A549 (cell line): Measurements from ENCODE around the gene ELL3. TPM values are rescaled to one million over a fixed set of nuclear protein-coding genes. Genes with fewer than 3 reads are reported as not detected.

ENCODE experiments used
- ATAC-seq, 2 experiments: fragments of 200-7000 bp in 1 of 2; fragments of >200 bp in 1 of 2; cut with Nextera tagmentation in 1 of 2; cut with Tn5 transposase in 1 of 2; 3 replicates each; pipeline versions ENCODE4 v1.8.0 to v1.9.1; 2018 to 2020; ENCODE audit warnings: mild to moderate bottlenecking in 1 of 2, moderate library complexity in 1 of 2
- CTCF ChIA-PET: fragments of 300-600 bp; sonication (Branson Sonifier 250); formaldehyde crosslinking; extraction: SDS; loops from one replicate; lab custom pipeline; 2021; ENCODE audit warnings: antibody characterized with exemption, inconsistent platforms; lab: Yijun Ruan, JAX
- POLR2A ChIA-PET: fragments of 350-600 bp; formaldehyde crosslinking; extraction: SDS; loops from one replicate; lab custom pipeline; 2021; ENCODE audit warnings: antibody characterized with exemption, inconsistent platforms; lab: Yijun Ruan, JAX
- DNase-seq, 2 experiments: peaks; one replicate each; pipeline versions ENCODE4 v3.0.0 to v3.0.0-alpha.2; 2011 to 2016; ENCODE audit warnings: low read depth in 1 of 2, low spot score in 1 of 2
- FAIRE-seq: peaks from 2 replicates; lab custom pipeline; 2011; peaks lifted over from hg19 to GRCh38; lab: Jason Lieb, UNC
- H3K27ac ChIP-seq, 2 experiments: fragments of >200 bp; sonication (Bioruptor Twin); formaldehyde crosslinking; 3 replicates each; pipeline ENCODE4 v1.5.1; 2016 to 2017
- H3K4me1 ChIP-seq: fragments of >200 bp; sonication (Bioruptor Twin); formaldehyde crosslinking; 3 replicates; pipeline ENCODE4 v1.6.1; 2016
- H3K4me2 ChIP-seq: fragments of >200 bp; sonication (Bioruptor Twin); formaldehyde crosslinking; 3 replicates; pipeline ENCODE4 v1.6.1; 2016
- H3K4me3 ChIP-seq: fragments of >200 bp; sonication (Bioruptor Twin); formaldehyde crosslinking; 3 replicates; pipeline ENCODE4 v1.5.1; 2016
- H3K9me3 ChIP-seq: fragments of >200 bp; sonication (Bioruptor Twin); formaldehyde crosslinking; 3 replicates; pipeline ENCODE4 v1.6.1; 2016
- ATOH8 ChIP-seq: fragments of 250-450 bp; sonication (Bioruptor Pico); IDR thresholded peaks from 2 replicates; pipeline ENCODE4 v1.5.0; 2020; ENCODE audit warnings: low read depth, mild to moderate bottlenecking, moderate library complexity
- BCL3 ChIP-seq: fragments of >200 bp; sonication (Bioruptor Twin); formaldehyde crosslinking; IDR thresholded peaks from 3 replicates; pipeline ENCODE4 v1.6.1; 2016
- CBX2 ChIP-seq: fragments of 200-600 bp; sonication (generic); IDR thresholded peaks from 2 replicates; pipeline ENCODE4 v1.6.1; 2016; ENCODE audit warnings: low read depth, mild to moderate bottlenecking, borderline replicate concordance
- CEBPB ChIP-seq, 2 experiments: fragments of >200 bp in 1 of 2; sonication (Bioruptor Twin) in 1 of 2; formaldehyde crosslinking in 1 of 2; IDR thresholded peaks; 2 replicates each; pipeline ENCODE4 v1.6.1; 2012 to 2016
- CTCF ChIP-seq: fragments of >200 bp; sonication (Bioruptor Twin); formaldehyde crosslinking; IDR thresholded peaks from 3 replicates; pipeline ENCODE4 v1.5.1; 2016
- E2F6 ChIP-seq: IDR thresholded peaks from 2 replicates; pipeline ENCODE4 v1.6.1; 2012; ENCODE audit warnings: low read depth, borderline replicate concordance
- ELK1 ChIP-seq: fragments of 150-350 bp; IDR thresholded peaks from 2 replicates; pipeline ENCODE4 v1.6.1; 2014; ENCODE audit warnings: low read depth, mild to moderate bottlenecking, low read length
- ESRRA ChIP-seq: fragments of 150-350 bp; IDR thresholded peaks from 2 replicates; pipeline ENCODE4 v1.6.1; 2014; ENCODE audit warnings: mild to moderate bottlenecking, low read length, borderline replicate concordance
- FOSL2 ChIP-seq, 2 experiments: fragments of 450-650 bp in 1 of 2; fragments of >200 bp in 1 of 2; sonication (Bioruptor Twin) in 1 of 2; formaldehyde crosslinking; IDR thresholded peaks; 2 replicates each; pipeline versions ENCODE4 v1.5.0 to v1.6.1; 2016 to 2020; ENCODE audit warnings: mild to moderate bottlenecking in 1 of 2, moderate library complexity in 1 of 2
- GATA3 ChIP-seq: IDR thresholded peaks from 2 replicates; pipeline ENCODE4 v1.6.1; 2012; ENCODE audit warnings: borderline replicate concordance
- HOXA7 ChIP-seq: fragments of 250-450 bp; sonication (Bioruptor Pico); IDR thresholded peaks from 2 replicates; pipeline ENCODE4 v1.5.0; 2020; ENCODE audit warnings: mild to moderate bottlenecking, moderate library complexity
- HOXB5 ChIP-seq: fragments of 250-450 bp; sonication (Bioruptor Pico); IDR thresholded peaks from 2 replicates; pipeline ENCODE4 v1.5.0; 2020; ENCODE audit warnings: mild to moderate bottlenecking, moderate library complexity
- JUNB ChIP-seq: fragments of >200 bp; sonication (Bioruptor Twin); formaldehyde crosslinking; IDR thresholded peaks from 2 replicates; pipeline ENCODE4 v1.6.1; 2016
- MAFK ChIP-seq: fragments of 450-650 bp; IDR thresholded peaks from 2 replicates; pipeline ENCODE4 v1.6.1; 2014; ENCODE audit not compliant: partially characterized antibody
- NFE2L2 ChIP-seq: fragments of 150-350 bp; conservative IDR thresholded peaks from 2 replicates; pipeline ENCODE4 v1.6.1; 2014; ENCODE audit warnings: low read length
- SMC3 ChIP-seq: fragments of >200 bp; sonication (Bioruptor Twin); formaldehyde crosslinking; IDR thresholded peaks from 3 replicates; pipeline ENCODE4 v1.6.1; 2018; ENCODE audit warnings: inconsistent platforms
- TFCP2L1 ChIP-seq: fragments of 250-450 bp; sonication (Bioruptor Pico); IDR thresholded peaks from 2 replicates; pipeline ENCODE4 v1.5.0; 2021; ENCODE audit warnings: mild to moderate bottlenecking
- ZC3H11A ChIP-seq: fragments of 450-650 bp; IDR thresholded peaks from 2 replicates; pipeline ENCODE4 v1.6.1; 2014; ENCODE audit warnings: antibody characterized with exemption, mild to moderate bottlenecking
- ZSCAN20 ChIP-seq: fragments of 250-450 bp; sonication (Bioruptor Pico); IDR thresholded peaks from 2 replicates; pipeline ENCODE4 v1.8.0; 2022; ENCODE audit warnings: mild to moderate bottlenecking, moderate library complexity
- WGBS: methylation state at CpG from one replicate; pipeline ENCODE4 v1.1.6; 2017; ENCODE audit errors: missing lambda C conversion rate; 5-methylcytosine and 5-hydroxymethylcytosine counted together
- polyA plus RNA-seq, 4 experiments: library from polyadenylated mRNA; depleted of rRNA in 3 of 4; stranded (reverse); fragments of >200 nt; fragmentation: RNase III in 1 of 4; extraction: RNeasy Plus Mini Kit Qiagen cat#74134 plus additional on column Dnase treatment in 1 of 4; gene quantifications; 2 replicates in 3 of 4; 3 replicates in 1 of 4; pipeline ENCODE4 v1.2.3, GENCODE V29; 2011 to 2017

The ELL3 gene
- polyA plus RNA-seq, 2 of the 4 experiments (the other 2 are of a cell fraction): 1.4 to 2.1 TPM

GRCh38 chr15:43774062-43774461, 2.7 kb downstream of the ELL3 start:
- POLR2A ChIA-PET: no interaction called here
- no peak overlapping the region for H3K4me3 ChIP-seq
- TF ChIP-seq ELK1 (no peak), ZSCAN20 (CRISPR knock-in tag) (no peak), E2F6 (no peak), ZC3H11A (no peak), SMC3 (no peak), ATOH8 (CRISPR knock-in tag) (no peak), BCL3 (no peak), CBX2 (no peak), FOSL2 (IDR thresholded peaks at IDR 0.05) (no peak), FOSL2 (CRISPR knock-in tag; IDR thresholded peaks at IDR 0.05) (no peak), MAFK (no peak), CTCF (no peak), JUNB (no peak)
- FAIRE-seq: no peak
- H3K4me2 ChIP-seq: no peak overlapping the region
- no peak for DNase-seq
- CTCF ChIA-PET: interaction anchor here (0.5 to 0.8 kb wide), 2 partner anchors 15 to 1016 kb away, joined by 4 read pairs; no protein-coding TSS in a partner anchor
- H3K27ac ChIP-seq: no peak overlapping the region
- 0 out of 3 replicates have a peak, but pooled peaks cover 8% of the 10 kb centered on the region for H3K4me1 ChIP-seq
- no peak for ATAC-seq
- WGBS: 90% methylated on average over 4 of the region's 4 CpGs
- H3K9me3 ChIP-seq: no peaks in the 10 kb centered on the region

GRCh38 chr15:43772624-43773023, 4.1 kb downstream of the ELL3 start:
- Histone ChIP-seq H3K4me2 (no peak overlapping the region), H3K4me3 (no peak overlapping the region), H3K27ac (no peak overlapping the region), H3K9me3 (no peaks in the 10 kb centered on the region), H3K4me1 (0 out of 3 replicates have a peak, but pooled peaks cover 5% of the 10 kb centered on the region)
- TF ChIP-seq TFCP2L1 (no peak), BCL3 (no peak), NFE2L2 (no peak), SMC3 (no peak), HOXA7 (CRISPR knock-in tag) (no peak), ESRRA (no peak), HOXB5 (no peak), GATA3 (no peak), CEBPB (IDR thresholded peaks at IDR 0.05) (no peak)
- FAIRE-seq (no peak), DNase-seq (no peak), ATAC-seq (no peak)
- ChIA-PET CTCF (interaction anchor here (1.4 to 1.7 kb wide), 2 partner anchors 17 to 23 kb away, joined by 3 to 4 read pairs; no protein-coding TSS in a partner anchor), POLR2A (no interaction called here)
